Measurements from ENCODE around the gene RPRD2. TPM values are rescaled to one million over a fixed set of nuclear protein-coding genes. Genes with fewer than 3 reads are reported as not detected.

Gene RPRD2
- total and polyA plus RNA-seq, 9 of the 15 experiments (the other 6 are each of a cell fraction or from before 2014, with no cell fraction given), result 1.5 to 21.6 (median 7.7) TPM

- TF ChIP-seq DIDO1 (tag; IDR thresholded peaks at IDR 0.05; ENCODE audit: low read depth) (peak; percentile 38; the same call in 1 of the 2 replicates), CC2D1A (IDR thresholded peaks at IDR 0.05) (peak; percentile 56; the same call in 1 of the 2 replicates), CEBPB (tag; IDR thresholded peaks at IDR 0.05) (peak; percentile 100), SREBF1 (IDR thresholded peaks at IDR 0.05; ENCODE audit: borderline replicate concordance, low read depth, low read length) (no peak; the same call in 1 of the 2 replicates), HCFC1 (IDR thresholded peaks at IDR 0.05; ENCODE audit: low read depth, low read length) (peak; percentile 24; the same call in 1 of the 2 replicates), PHF20 (IDR thresholded peaks at IDR 0.05; ENCODE audit: partially characterized antibody) (peak; percentile 62), ZNF24 (IDR thresholded peaks at IDR 0.05) (no peak; the same call in 1 of the 2 replicates), MEIS2 (IDR thresholded peaks at IDR 0.05; ENCODE audit: partially characterized antibody) (peak; percentile 92), RFX5 (IDR thresholded peaks at IDR 0.05; ENCODE audit: low read depth, low read length) (no peak; the same call in 1 of the 2 replicates), ZBTB2 (IDR thresholded peaks at IDR 0.05) (peak; percentile 95), NR2C2 (CRISPR knock-in tag; IDR thresholded peaks at IDR 0.05) (0 out of 2 replicates have a peak, but pooled peaks have one; percentile 23), NR2C2 (tag; IDR thresholded peaks at IDR 0.05) (peak; percentile 64), EZH2 (IDR thresholded peaks at IDR 0.05; ENCODE audit: borderline replicate concordance, low read depth, low read length) (no peak), BCOR (IDR thresholded peaks at IDR 0.05) (no peak; the same call in 1 of the 2 replicates), ZNF274 (IDR thresholded peaks at IDR 0.05; ENCODE audit: borderline replicate concordance, low read depth, low read length) (no peak), CREBBP (IDR thresholded peaks at IDR 0.05; ENCODE audit: low read depth, low read length) (no peak), ZNF655 (CRISPR knock-in tag; IDR thresholded peaks at IDR 0.05) (no peak)
- TF ChIP-seq, protein P1, sequence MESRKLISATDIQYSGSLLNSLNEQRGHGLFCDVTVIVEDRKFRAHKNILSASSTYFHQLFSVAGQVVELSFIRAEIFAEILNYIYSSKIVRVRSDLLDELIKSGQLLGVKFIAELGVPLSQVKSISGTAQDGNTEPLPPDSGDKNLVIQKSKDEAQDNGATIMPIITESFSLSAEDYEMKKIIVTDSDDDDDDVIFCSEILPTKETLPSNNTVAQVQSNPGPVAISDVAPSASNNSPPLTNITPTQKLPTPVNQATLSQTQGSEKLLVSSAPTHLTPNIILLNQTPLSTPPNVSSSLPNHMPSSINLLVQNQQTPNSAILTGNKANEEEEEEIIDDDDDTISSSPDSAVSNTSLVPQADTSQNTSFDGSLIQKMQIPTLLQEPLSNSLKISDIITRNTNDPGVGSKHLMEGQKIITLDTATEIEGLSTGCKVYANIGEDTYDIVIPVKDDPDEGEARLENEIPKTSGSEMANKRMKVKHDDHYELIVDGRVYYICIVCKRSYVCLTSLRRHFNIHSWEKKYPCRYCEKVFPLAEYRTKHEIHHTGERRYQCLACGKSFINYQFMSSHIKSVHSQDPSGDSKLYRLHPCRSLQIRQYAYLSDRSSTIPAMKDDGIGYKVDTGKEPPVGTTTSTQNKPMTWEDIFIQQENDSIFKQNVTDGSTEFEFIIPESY (CRISPR knock-in tag; IDR thresholded peaks at IDR 0.05), result no peak
- TF ChIP-seq, protein P2, sequence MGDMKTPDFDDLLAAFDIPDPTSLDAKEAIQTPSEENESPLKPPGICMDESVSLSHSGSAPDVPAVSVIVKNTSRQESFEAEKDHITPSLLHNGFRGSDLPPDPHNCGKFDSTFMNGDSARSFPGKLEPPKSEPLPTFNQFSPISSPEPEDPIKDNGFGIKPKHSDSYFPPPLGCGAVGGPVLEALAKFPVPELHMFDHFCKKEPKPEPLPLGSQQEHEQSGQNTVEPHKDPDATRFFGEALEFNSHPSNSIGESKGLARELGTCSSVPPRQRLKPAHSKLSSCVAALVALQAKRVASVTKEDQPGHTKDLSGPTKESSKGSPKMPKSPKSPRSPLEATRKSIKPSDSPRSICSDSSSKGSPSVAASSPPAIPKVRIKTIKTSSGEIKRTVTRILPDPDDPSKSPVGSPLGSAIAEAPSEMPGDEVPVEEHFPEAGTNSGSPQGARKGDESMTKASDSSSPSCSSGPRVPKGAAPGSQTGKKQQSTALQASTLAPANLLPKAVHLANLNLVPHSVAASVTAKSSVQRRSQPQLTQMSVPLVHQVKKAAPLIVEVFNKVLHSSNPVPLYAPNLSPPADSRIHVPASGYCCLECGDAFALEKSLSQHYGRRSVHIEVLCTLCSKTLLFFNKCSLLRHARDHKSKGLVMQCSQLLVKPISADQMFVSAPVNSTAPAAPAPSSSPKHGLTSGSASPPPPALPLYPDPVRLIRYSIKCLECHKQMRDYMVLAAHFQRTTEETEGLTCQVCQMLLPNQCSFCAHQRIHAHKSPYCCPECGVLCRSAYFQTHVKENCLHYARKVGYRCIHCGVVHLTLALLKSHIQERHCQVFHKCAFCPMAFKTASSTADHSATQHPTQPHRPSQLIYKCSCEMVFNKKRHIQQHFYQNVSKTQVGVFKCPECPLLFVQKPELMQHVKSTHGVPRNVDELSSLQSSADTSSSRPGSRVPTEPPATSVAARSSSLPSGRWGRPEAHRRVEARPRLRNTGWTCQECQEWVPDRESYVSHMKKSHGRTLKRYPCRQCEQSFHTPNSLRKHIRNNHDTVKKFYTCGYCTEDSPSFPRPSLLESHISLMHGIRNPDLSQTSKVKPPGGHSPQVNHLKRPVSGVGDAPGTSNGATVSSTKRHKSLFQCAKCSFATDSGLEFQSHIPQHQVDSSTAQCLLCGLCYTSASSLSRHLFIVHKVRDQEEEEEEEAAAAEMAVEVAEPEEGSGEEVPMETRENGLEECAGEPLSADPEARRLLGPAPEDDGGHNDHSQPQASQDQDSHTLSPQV (IDR thresholded peaks at IDR 0.05), result peak; percentile 60
- TF ChIP-seq, protein P3, sequence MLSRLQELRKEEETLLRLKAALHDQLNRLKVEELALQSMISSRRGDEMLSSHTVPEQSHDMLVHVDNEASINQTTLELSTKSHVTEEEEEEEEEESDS (CRISPR knock-in tag; IDR thresholded peaks at IDR 0.05), result no peak
Measured at GRCh38 chr1:150363426-150364230, at the start of gene RPRD2 (continued).
